ENCODE results near the gene ARSG.

Gene ARSG

DNA sequence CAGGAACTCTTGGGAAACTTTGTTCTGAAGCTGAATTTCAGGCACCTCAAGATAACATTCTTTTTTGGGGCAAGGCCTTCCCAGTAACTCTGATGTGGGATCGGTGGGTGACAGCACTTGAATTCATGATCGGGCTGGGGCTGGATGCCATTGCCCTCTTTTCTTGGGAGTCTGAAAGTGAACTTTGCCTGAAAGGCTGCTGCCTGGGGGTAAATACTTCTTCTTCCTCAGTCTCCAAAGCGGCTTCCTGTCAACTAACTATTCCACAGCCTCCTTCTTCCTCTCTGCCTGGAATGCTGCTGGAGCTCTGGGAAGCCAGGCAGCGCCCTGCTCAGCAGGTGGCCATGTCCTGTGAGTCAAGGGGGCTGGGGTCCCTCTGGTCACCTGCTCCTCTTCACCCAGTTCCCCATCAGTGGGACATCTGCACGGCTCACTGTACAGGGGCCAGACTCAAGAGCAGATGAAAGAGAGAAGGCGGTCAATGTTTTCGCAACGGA is 86.5 kb downstream of the ARSG start:
- H3K4me2 ChIP-seq (ENCODE audit: low read length): no peak overlapping the region
- no peaks in the 10 kb centered on the region for H3K27me3 ChIP-seq (ENCODE audit: control insufficient read depth, low read length)
- no peak overlapping the region for H3K4me3 ChIP-seq (ENCODE audit: low read length)
- H4K20me1 ChIP-seq (ENCODE audit: control insufficient read depth, insufficient read depth, low read depth, low read length): no peaks in the 10 kb centered on the region
- H3K79me2 ChIP-seq (ENCODE audit: control insufficient read depth, low read length): no peaks in the 10 kb centered on the region
- no peaks in the 10 kb centered on the region for H3K9me3 ChIP-seq (ENCODE audit: control insufficient read depth, insufficient read depth, low read length)
- H3K4me1 ChIP-seq (ENCODE audit: control insufficient read depth, low read length): no peaks in the 10 kb centered on the region
- no peak overlapping the region for H3K27ac ChIP-seq (ENCODE audit: low read depth, low read length)
- H3F3A ChIP-seq (ENCODE audit: control insufficient read depth, insufficient read depth): no peaks in the 10 kb centered on the region
- H3K36me3 ChIP-seq (ENCODE audit: control insufficient read depth, low read length): no peaks in the 10 kb centered on the region
- TF ChIP-seq, protein P1, sequence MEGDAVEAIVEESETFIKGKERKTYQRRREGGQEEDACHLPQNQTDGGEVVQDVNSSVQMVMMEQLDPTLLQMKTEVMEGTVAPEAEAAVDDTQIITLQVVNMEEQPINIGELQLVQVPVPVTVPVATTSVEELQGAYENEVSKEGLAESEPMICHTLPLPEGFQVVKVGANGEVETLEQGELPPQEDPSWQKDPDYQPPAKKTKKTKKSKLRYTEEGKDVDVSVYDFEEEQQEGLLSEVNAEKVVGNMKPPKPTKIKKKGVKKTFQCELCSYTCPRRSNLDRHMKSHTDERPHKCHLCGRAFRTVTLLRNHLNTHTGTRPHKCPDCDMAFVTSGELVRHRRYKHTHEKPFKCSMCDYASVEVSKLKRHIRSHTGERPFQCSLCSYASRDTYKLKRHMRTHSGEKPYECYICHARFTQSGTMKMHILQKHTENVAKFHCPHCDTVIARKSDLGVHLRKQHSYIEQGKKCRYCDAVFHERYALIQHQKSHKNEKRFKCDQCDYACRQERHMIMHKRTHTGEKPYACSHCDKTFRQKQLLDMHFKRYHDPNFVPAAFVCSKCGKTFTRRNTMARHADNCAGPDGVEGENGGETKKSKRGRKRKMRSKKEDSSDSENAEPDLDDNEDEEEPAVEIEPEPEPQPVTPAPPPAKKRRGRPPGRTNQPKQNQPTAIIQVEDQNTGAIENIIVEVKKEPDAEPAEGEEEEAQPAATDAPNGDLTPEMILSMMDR (IDR thresholded peaks at IDR 0.05; ENCODE audit: low read depth, low read length, poor library complexity, severe bottlenecking): no peak
- no peak for TF ChIP-seq EZH2phosphoT487 (IDR thresholded peaks at IDR 0.05; ENCODE audit: borderline replicate concordance, low read length)
- H3K9me2 ChIP-seq (replicated peaks; ENCODE audit: control insufficient read depth, low read length): no peaks in the 10 kb centered on the region

DNA sequence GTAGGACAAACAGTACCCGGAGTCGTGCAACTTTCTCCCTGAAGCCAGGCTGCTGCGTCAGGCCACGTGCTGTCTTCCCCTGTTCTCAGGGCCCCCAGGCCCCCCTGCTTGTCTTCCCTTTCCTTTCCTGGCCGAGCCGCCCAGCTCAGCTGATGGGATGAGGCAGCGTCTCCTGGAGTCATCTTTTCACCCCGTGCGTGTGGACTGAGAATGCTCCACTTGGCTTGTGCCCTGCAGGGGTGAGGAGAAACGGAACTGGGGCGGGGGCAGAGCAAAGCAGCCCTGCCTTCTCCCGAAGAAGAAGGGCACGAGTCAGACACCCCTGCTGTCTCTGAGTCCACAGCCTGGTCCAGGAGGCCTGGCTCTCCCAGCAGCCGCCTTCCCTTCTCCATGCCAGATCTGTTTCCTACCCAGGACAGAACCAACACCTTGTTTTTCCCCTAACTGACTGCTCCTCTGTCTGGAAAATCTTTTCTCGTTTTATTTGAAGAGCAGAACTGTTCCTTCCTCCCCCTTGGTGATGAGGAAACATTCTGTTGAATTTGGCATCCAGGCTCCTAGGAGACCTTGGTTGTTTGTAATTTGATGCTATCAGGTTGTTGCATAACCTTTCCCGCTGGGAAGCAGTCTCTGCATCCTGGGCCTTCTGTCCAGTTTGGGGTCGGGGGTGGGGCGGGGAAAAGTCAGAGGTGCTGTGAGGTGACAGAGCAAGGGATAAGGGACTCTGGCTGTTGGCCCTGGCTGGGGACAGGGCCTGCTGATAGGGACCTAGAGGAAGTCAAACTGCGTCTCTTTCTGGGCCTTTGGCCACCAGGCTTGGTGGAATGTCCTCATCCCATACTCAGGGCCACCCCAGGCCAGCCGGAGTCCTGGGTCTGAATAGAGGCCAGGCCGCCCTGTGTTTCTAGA is 87.2 kb downstream of the ARSG start:
- Histone ChIP-seq H3F3A (ENCODE audit: control insufficient read depth, insufficient read depth) (no peaks in the 10 kb centered on the region), H3K9me2 (replicated peaks; ENCODE audit: control insufficient read depth, low read length) (no peaks in the 10 kb centered on the region), H4K20me1 (ENCODE audit: control insufficient read depth, insufficient read depth, low read depth, low read length) (no peaks in the 10 kb centered on the region), H3K4me3 (ENCODE audit: low read length) (no peak overlapping the region), H3K36me3 (ENCODE audit: control insufficient read depth, low read length) (no peaks in the 10 kb centered on the region), H3K27me3 (ENCODE audit: control insufficient read depth, low read length) (peaks cover 4% of the 10 kb centered on the region; the same call in 1 of the 2 replicates), H3K27ac (ENCODE audit: low read depth, low read length) (no peak overlapping the region), H3K4me1 (ENCODE audit: control insufficient read depth, low read length) (no peaks in the 10 kb centered on the region), H3K79me2 (ENCODE audit: control insufficient read depth, low read length) (no peaks in the 10 kb centered on the region), H3K4me2 (ENCODE audit: low read length) (no peak overlapping the region), H3K9me3 (ENCODE audit: control insufficient read depth, insufficient read depth, low read length) (no peaks in the 10 kb centered on the region)
- no peak for TF ChIP-seq EZH2phosphoT487 (IDR thresholded peaks at IDR 0.05; ENCODE audit: borderline replicate concordance, low read length)
- TF ChIP-seq, protein P1 (IDR thresholded peaks at IDR 0.05; ENCODE audit: low read depth, low read length, poor library complexity, severe bottlenecking): no peak

DNA sequence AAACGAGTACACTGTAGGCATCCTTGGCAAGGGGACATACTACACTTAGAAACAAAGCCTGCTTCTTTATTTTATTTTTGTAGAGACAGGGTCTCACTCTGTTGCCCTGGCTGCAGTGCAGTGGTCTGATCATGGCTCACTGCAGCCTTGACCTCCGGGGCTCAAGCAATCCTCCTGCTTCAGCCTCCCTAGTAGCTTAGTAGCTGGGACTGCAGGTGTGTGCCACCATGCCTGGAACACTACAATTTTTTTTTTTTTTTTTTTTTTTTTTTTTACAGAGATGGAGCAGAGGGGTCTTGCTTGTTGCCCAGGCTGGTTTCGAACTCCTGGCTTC is 87.8 kb downstream of the ARSG start:
- Histone ChIP-seq H3F3A (ENCODE audit: control insufficient read depth, insufficient read depth) (no peaks in the 10 kb centered on the region), H3K4me3 (ENCODE audit: low read length) (no peak overlapping the region), H3K79me2 (ENCODE audit: control insufficient read depth, low read length) (no peaks in the 10 kb centered on the region), H3K27me3 (ENCODE audit: control insufficient read depth, low read length) (peaks cover 7% of the 10 kb centered on the region; the same call in 1 of the 2 replicates), H3K27ac (ENCODE audit: low read depth, low read length) (no peak overlapping the region), H3K4me1 (ENCODE audit: control insufficient read depth, low read length) (no peaks in the 10 kb centered on the region), H3K36me3 (ENCODE audit: control insufficient read depth, low read length) (no peaks in the 10 kb centered on the region), H4K20me1 (ENCODE audit: control insufficient read depth, insufficient read depth, low read depth, low read length) (no peaks in the 10 kb centered on the region), H3K9me3 (ENCODE audit: control insufficient read depth, insufficient read depth, low read length) (no peaks in the 10 kb centered on the region), H3K9me2 (replicated peaks; ENCODE audit: control insufficient read depth, low read length) (no peaks in the 10 kb centered on the region), H3K4me2 (ENCODE audit: low read length) (no peak overlapping the region)
- TF ChIP-seq, protein P1 (IDR thresholded peaks at IDR 0.05; ENCODE audit: low read depth, low read length, poor library complexity, severe bottlenecking): no peak
- no peak for TF ChIP-seq EZH2phosphoT487 (IDR thresholded peaks at IDR 0.05; ENCODE audit: borderline replicate concordance, low read length)
